ENCODE measurements around the gene GSTA4.
"Not testable (repeated sequence)": the region's sequence is repeated elsewhere in the genome, so short reads cannot be mapped to it uniquely, and the experiment has no call there.

GSTA4 gene

GRCh38 chr6:52953911-52954839 lies 40.9 kb downstream of the GSTA4 start (continued):
- TF ChIP-seq ARNTL (CRISPR knock-in tag; IDR thresholded peaks at IDR 0.05; ENCODE audit: borderline replicate concordance, low read depth) (no peak), GLIS3 (CRISPR knock-in tag; IDR thresholded peaks at IDR 0.05) (no peak), ZFP3 (CRISPR knock-in tag; IDR thresholded peaks at IDR 0.05) (no peak), RARB (CRISPR knock-in tag; IDR thresholded peaks at IDR 0.05) (no peak), POU6F1 (CRISPR knock-in tag; IDR thresholded peaks at IDR 0.05; ENCODE audit: borderline replicate concordance, low read depth) (no peak), ESRRG (CRISPR knock-in tag; IDR thresholded peaks at IDR 0.05) (no peak)

DNA sequence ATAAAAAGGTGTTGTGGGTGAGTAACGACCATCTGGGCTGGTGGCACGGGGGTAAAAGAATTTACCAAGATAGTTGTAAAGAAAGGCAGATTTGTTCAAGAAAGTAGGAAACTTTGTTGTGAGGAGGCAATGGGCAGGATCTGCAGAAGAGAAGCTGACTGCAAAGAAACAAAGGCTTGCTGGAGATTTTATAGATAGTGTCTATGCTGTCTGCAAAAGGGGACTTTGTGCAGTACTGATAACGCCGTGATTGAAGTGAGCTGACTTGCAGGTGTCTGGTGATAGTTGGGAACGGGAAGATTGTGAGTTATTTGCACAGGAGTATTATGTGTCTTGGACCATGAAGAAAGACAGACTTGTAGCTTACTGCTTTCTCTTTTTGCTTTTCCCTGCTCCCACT lies 48.8 kb downstream of the GSTA4 start:
- ATAC-seq = no peak
- no peak for TF ChIP-seq TCF4 (CRISPR knock-in tag; IDR thresholded peaks at IDR 0.05; ENCODE audit: borderline replicate concordance)
- no peak for TF ChIP-seq TOX (CRISPR knock-in tag; IDR thresholded peaks at IDR 0.05; ENCODE audit: borderline replicate concordance)
- TF ChIP-seq TSHZ2 (CRISPR knock-in tag; IDR thresholded peaks at IDR 0.05) = no peak
- no peak for TF ChIP-seq CSDC2 (CRISPR knock-in tag; IDR thresholded peaks at IDR 0.05)
- TF ChIP-seq, protein P1, sequence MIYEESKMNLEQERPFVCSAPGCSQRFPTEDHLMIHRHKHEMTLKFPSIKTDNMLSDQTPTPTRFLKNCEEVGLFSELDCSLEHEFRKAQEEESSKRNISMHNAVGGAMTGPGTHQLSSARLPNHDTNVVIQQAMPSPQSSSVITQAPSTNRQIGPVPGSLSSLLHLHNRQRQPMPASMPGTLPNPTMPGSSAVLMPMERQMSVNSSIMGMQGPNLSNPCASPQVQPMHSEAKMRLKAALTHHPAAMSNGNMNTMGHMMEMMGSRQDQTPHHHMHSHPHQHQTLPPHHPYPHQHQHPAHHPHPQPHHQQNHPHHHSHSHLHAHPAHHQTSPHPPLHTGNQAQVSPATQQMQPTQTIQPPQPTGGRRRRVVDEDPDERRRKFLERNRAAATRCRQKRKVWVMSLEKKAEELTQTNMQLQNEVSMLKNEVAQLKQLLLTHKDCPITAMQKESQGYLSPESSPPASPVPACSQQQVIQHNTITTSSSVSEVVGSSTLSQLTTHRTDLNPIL (CRISPR knock-in tag; IDR thresholded peaks at IDR 0.05; ENCODE audit: low read depth) = no peak
- TF ChIP-seq POU6F1 (CRISPR knock-in tag; IDR thresholded peaks at IDR 0.05; ENCODE audit: borderline replicate concordance, low read depth) = no peak
- no peak for TF ChIP-seq CSRNP3 (CRISPR knock-in tag; IDR thresholded peaks at IDR 0.05)

DNA sequence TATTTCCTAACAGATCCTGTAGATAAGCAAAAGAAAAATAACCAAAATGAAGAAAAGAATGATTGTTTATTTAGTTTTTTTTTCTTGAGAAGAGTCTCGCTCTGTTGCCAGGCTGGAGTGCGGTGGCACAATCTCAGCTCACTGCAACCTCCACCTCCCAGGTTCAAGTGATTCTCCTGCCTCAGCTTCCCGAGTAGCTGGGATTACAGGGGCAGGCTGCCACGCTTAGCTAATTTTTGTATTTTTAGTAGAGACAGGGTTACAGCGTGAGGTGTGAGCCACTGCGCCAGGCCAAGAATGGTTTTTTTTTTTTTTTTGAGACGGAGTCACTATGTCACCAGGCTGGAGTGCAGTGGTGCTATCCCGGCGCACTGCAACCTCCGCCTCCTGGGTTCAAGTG lies 52.3 kb downstream of the GSTA4 start:
- ATAC-seq = not testable (repeated sequence)

DNA sequence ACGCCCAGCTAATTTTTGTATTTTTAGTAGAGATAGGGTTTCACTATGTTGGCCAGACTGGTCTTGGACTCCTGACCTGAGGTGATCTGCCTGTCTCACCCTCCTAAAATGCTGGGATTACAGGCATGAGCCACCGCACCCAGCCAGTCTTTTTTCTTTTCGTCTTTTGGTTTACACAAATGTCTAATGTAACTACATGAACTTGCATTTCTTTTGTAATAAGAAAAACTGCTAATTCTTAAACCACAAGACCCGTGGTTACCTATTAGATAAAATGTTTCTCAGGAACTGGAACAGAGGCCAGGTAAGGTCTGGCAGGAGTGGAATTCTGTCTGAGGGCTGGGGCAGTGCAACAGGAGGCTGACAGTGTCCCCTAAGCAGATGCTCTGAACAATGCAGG lies 52.9 kb downstream of the GSTA4 start:
- ATAC-seq = no peak
- TF ChIP-seq ZFP30 (CRISPR knock-in tag; IDR thresholded peaks at IDR 0.05) (no peak), BACH2 (CRISPR knock-in tag; IDR thresholded peaks at IDR 0.05; ENCODE audit: borderline replicate concordance) (no peak), ZNF565 (CRISPR knock-in tag; conservative IDR thresholded peaks at IDR 0.05; ENCODE audit: low read depth) (no peak), ZC3H10 (CRISPR knock-in tag; IDR thresholded peaks at IDR 0.05) (no peak), POU6F1 (CRISPR knock-in tag; IDR thresholded peaks at IDR 0.05; ENCODE audit: borderline replicate concordance, low read depth) (no peak), TCF4 (CRISPR knock-in tag; IDR thresholded peaks at IDR 0.05; ENCODE audit: borderline replicate concordance) (no peak)
- TF ChIP-seq, protein P1 (CRISPR knock-in tag; IDR thresholded peaks at IDR 0.05; ENCODE audit: low read depth) = no peak

All from SK-N-SH treated with all-trans-retinoic acid at 6 μM for 48 hours (cell line).